HG02852 (cell line): ENCODE data around the gene CIB4.

Source experiments
- ATAC-seq: cut with Tn5 transposase; IDR thresholded peaks from one replicate; pipeline ENCODE4 v1.9.1; 2021; ENCODE audit warnings: mild to moderate bottlenecking, moderate library complexity; ENCODE audit not compliant: unreplicated experiment

The CIB4 gene

GRCh38 chr2:26644188-26644835, 3.1 kb upstream of the CIB4 start:
- ATAC-seq: no peak

- no peak for ATAC-seq
Measured at GRCh38 chr2:26642429-26642828, 1.3 kb upstream of the CIB4 start.

DNA sequence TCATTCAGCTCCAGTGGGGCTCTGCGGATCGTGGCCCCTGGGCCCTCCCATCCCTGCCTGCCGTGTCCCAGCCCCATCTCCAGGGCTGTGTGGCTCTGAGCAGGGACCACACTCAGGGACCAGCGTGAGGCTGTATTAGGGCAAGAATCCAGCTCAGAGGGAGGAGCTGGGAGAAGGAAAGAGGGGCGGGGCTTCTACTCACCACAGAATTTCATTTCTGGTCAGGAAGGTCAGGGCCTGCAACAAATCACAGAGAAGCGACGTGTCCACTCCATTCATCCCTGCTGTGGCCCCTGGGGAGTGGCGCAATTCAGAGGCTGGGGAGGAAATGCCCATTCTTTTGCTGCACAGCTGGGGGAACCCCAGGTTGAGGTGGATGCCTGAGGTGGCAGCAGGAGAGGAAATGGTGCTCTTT, 828 bp downstream of the CIB4 start:
- ATAC-seq: no peak

DNA sequence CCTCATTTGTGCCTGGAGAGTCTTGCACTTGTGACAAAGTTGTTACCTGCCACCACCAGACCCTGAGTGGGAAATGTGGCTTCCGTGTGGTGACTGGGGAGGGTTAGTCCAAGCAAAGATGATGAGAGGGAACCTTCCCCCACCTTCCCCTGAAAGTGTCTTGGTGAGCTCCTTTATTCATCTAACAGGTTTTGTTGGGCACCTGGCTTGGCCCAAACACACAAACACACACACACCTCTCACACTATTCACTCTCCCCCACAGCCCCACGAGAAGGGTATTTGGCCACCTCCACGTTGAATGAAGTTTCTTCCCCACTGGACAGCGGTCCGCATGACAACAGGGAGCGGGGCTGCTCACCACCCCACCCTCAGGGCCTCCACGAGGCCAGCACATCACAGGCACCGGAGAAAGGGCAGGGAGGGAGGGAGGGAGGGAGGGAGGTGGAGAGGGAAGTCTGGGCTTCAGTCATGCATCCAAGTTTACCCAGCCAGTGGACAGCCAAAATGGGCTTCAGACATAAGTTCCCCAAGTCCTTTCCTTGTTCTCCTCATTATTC, 1.4 kb downstream of the CIB4 start:
- ATAC-seq: no peak

GRCh38 chr2:26637811-26638310, 3.3 kb downstream of the CIB4 start:
- ATAC-seq: no peak

GRCh38 chr2:26636935-26637334, 4.2 kb downstream of the CIB4 start:
- no peak for ATAC-seq

DNA sequence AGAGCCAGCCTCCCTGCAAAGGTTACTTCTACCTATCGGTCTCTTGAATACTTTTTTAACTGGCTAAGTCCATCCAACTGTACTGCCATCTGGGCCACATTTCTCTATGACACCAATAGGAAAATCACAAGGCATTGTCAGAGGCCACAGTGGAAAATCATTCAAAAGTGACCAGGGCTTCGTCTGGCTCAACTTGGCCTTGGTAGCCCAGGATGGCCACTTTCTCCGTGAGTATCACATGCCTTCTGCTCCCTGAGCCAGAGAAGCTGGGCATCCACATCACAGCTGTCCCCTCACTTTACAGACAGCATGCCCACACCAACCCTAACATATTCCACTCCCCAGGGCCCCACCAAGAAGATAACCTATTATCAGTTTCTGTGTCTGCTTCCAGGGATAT, 5.8 kb downstream of the CIB4 start:
- ATAC-seq: no peak

DNA sequence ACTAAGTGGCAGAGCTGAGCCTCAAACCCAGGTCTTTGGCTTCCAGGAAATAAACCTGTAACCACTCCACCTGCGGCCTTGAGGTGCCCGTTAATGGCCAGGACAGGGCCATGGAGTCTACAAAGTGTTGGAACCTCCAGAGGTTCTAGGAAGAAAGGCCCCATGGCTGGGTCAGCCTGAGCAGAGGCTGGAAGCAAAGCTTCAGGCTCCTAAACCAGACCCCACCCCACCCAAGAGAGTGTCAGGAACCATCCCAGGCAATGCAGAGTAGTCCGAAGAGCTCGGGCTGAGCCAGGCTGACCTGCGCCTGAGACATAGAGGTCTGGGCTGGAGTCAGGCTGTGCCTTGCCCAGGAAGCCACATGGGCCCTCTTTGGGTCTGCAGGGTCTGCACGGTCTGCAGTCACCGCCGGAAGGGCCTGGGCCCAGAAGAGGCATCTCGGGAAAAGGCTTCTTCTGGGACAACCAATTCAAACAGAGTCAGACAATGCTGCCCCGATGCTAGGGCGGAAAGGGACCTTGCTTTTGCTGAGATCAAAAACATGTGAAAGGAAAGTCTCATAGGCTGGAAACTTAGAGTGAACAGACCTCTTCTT, 6.4 kb downstream of the CIB4 start:
- ATAC-seq: no peak

DNA sequence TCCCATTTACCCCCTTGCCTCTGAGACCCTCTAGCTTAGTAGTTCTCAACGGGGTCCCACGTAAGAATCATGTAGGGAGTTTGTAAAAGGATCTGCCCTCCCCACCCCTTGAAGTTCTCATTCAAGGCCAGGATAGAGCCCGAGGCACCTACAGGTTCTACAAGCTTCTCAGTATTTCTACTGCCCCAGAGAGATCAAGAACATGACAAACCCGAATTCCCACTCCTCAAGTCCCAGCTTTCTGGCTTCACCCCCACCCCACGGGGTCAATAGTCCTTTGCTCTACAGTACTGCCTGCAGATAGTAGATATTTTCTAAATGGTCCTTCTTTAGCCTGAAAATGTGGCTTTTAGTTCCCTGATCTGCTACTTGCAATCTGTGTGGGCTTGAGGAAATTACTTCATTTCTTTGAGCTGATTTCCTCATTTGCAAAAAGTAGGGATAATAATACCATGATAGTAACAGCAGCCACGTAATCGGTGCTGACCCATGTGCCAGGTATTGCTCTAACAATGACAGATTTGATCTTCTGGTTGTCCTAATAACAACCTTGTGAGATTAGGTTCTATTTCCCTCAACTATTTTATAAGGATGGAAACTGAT, 7.1 kb downstream of the CIB4 start:
- ATAC-seq: no peak

DNA sequence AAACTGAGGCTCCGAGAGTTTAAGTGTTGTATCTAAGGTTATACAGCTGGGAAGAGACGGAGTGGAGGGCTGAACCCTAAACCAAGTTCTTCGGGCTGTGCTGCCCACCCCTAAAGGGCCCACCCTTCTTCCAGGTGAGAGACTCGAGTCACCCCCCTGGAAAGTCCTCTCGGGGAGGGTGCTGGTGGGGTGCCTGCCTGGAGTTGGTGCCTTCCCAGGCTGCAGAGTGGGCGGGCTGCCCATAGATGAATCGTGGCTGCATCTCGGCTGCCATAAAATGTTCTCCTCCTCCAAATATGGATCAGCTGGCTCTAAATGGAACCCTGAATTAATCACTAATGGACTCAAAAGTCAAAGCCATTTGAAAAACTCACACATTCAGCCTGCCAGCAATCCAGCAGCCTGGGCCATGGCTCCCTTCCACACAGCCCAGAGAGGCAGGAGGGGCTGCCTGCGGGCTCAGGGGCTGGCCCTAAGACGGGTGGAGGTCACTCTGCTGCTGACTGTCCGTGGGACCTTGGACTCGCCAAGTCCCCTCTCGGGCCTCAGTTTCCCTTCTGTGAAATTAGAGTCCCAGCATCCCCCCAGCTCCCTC, 7.7 kb downstream of the CIB4 start:
- no peak for ATAC-seq

DNA sequence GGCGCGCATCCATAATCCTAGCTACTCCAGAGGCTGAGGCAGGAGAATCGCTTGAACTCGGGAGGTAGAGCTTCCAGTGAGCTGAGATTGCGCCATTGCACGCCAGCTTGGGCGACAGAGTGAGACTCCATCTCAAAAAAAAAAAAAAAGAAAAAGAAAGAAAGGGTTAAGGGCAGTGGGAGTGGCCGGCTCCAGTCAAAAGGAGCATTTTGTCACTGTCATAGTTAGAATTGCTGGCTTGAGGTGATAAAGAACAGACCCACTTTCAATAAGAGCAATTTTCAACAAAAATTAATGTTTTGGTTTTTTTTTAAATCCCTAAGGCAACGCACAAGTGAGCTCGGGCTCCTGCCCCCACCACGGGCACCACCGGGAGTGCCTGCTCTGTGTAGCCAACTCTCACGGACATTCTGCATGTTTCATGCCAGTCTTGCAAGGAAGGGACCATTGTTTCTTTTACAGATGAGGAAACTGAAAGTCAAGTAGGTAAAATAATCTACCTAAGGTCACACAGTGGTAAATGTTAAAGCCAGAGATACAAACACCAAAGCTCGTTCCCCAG, 8.5 kb downstream of the CIB4 start:
- no peak for ATAC-seq

DNA sequence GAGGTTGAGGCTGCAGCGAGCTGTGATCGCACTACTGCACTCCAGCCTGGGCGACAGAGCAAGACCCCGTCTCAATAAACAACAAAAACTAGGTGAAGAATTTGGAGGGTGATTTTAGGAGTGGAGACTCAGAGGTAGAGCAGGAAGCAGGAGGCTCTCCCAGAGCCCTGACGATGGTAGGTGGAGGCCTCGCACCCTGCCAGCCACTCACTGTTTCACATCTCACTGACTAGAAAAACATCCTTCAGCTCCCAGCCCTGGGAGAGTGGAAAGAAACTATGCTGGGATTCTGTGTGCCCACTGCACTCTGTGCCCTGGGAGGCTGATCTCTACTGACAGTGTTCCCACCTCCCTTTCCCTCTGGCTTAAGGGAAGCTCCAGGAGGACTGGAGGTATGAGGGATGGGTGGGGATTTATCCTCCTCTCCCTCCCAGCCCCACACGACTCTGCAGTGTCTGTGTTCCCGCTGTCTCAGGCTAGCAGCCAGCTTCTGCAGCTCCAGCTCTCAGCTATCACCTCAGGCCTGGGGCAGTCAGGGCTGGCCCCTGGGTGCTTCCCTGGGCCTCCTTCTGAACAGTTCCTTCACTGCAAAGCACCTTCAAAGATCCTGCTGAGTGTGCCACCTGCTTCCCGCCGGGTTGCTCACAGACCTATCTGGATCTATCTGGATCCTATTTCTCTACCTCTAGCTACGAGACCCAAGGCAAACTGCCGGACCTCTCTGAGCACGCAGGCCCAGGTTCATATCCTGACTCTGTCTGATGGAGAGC, 9.6 kb downstream of the CIB4 start:
- ATAC-seq: no peak

DNA sequence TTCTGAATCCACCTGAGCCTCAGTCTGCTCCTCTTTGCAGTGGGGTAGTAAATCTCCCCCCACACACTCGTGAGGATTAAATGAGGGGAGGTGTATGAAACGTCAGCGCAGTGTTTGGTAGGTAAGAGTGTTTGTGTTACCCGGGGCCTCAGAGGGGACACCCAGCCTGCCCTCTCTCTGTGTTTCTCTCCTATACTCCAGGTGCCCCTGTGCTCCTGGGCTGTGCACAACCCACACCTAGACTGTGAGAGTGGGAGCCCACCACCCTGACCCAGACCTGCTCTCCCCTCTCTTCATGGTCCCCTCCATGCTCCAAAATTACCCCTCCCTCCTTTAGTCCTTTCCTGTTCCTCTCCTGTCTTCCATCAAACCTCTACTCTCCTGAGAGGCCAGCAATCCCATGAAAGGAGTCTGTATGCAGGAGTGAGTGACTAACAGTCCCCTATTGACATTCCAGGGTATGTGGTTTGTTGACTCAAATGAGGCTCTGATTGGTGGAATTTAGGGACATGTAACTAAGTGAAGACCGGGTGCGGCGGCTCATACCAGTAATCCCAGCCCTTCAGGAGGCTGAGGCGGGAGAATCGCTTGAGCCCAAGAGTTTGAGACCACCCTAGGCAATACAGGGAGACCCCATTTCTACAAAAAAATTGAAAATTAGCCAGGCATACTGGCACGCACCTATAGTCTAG, 10.4 kb downstream of the CIB4 start:
- ATAC-seq: no peak

DNA sequence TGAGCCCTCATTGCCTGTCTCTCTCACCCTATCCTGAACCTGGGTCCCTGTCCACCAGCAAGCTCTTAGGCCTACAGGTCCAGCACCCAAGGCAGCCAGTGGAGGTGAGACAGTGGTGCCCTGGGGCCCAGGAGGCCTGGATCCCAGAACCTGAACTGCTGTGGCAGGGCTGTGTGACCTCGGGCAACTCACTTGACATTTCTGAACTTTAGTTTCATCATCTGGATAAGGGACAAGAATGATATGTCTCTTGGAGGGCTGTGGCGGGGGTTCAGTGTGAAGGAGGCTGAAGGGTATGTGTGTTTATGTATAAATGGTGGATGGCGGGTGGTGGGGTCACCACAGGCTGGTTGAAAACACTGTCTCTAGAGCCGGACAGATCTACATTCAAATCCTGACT, 10.9 kb downstream of the CIB4 start:
- no peak for ATAC-seq

GRCh38 chr2:26629751-26630150, 11.4 kb downstream of the CIB4 start:
- no peak for ATAC-seq

- ATAC-seq: no peak
Measured at GRCh38 chr2:26629346-26629630, 11.9 kb downstream of the CIB4 start.

- no peak for ATAC-seq
Measured at GRCh38 chr2:26628561-26629345, 12.4 kb downstream of the CIB4 start.

GRCh38 chr2:26627350-26628105, 13.6 kb downstream of the CIB4 start:
- ATAC-seq: no peak

DNA sequence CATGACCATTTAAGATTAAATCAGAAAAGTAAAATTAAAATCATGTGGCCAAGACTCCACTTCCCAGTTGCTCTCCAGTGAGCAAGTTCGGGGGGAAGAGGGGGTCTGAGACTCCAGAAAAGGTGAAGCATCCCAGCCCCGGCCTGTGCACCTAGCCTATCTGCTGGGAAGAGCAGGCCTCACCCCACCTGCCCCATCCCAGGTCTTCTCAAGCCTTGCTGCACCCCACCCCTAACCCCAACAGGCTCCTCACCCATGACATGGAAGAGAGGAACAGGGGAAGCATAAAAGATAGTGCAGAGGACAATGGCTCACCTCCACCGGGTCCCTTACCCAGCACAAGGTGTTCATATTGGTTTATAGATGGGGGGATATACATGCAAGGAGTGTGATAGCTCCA, 14.6 kb downstream of the CIB4 start:
- ATAC-seq: no peak
